Esophagus squamous epithelium (tissue), 5 donors: ENCODE data around the gene SLC25A22. TPM values are rescaled to one million over a fixed set of nuclear protein-coding genes. Genes with fewer than 3 reads are reported as not detected.

Experiments
- DNase-seq: peaks from one replicate; lab custom pipeline; 2025; lab: John Stamatoyannopoulos, UW
- H3K27ac ChIP-seq, 4 donors: fragments of 200-600 bp; sonication (generic); one replicate each; pipeline ENCODE4 v1.5.1; 2016 to 2019; ENCODE audit warnings: mild to moderate bottlenecking in 1 of 4
- H3K27me3 ChIP-seq, 4 donors: fragments of 200-600 bp; sonication (generic); 1 replicate in 3 of 4; 2 replicates in 1 of 4; pipeline versions ENCODE4 v1.5.1 to v1.6.0; 2017 to 2021; ENCODE audit warnings: antibody characterized with exemption in 1 of 4
- H3K36me3 ChIP-seq, 3 donors: fragments of 200-600 bp; sonication (generic); one replicate each; pipeline ENCODE4 v1.5.1; 2016 to 2019
- H3K4me1 ChIP-seq, 3 donors: fragments of 200-600 bp; sonication (generic); one replicate each; pipeline ENCODE4 v1.5.1; 2017 to 2019
- H3K4me3 ChIP-seq, 4 donors: fragments of 200-600 bp; sonication (generic); 1 replicate in 3 of 4; 2 replicates in 1 of 4; pipeline ENCODE4 v1.5.1; 2016 to 2019; ENCODE audit warnings: mild to moderate bottlenecking in 2 of 4, moderate library complexity in 1 of 4
- H3K9me3 ChIP-seq, 3 donors: fragments of 200-600 bp; sonication (generic); one replicate each; pipeline ENCODE4 v1.5.1; 2016 to 2019
- CTCF ChIP-seq, 6 experiments: fragments of 450-650 bp in 4 of 6; fragments of 200-600 bp in 2 of 6; sonication (generic) in 2 of 6; IDR thresholded peaks; one replicate each; pipeline ENCODE4 v1.5.1; 2016 to 2019; ENCODE audit warnings: antibody characterized with exemption in 6 of 6, mild to moderate bottlenecking in 4 of 6, moderate library complexity in 4 of 6
- POLR2A ChIP-seq, 4 donors: fragments of 450-650 bp; IDR thresholded peaks; one replicate each; pipeline ENCODE4 v1.6.1; 2017; ENCODE audit warnings: antibody characterized with exemption in 4 of 4, mild to moderate bottlenecking in 4 of 4, moderate library complexity in 3 of 4
- WGBS, 2 donors: methylation state at CpG; one replicate each; pipeline ENCODE4 v1.1.5; 2018; 5-methylcytosine and 5-hydroxymethylcytosine counted together
- intact Hi-C: fragments of 100-400 bp; cut with DNase I; formaldehyde crosslinking; loops from one replicate; pipeline ENCODE4 v1.15.0; 2022
- total RNA-seq, 4 donors: library from RNA; depleted of rRNA; stranded (reverse); fragments of >200 nt; gene quantifications; one replicate each; pipeline ENCODE4 v1.1.0, GENCODE V29; 2016
- donor health status: DM: yes; HTN: yes; CAD: no.

Gene SLC25A22
- total RNA-seq, 4 donors from 2014 or later = 4.0 to 14.7 (median 9.8) TPM

DNA sequence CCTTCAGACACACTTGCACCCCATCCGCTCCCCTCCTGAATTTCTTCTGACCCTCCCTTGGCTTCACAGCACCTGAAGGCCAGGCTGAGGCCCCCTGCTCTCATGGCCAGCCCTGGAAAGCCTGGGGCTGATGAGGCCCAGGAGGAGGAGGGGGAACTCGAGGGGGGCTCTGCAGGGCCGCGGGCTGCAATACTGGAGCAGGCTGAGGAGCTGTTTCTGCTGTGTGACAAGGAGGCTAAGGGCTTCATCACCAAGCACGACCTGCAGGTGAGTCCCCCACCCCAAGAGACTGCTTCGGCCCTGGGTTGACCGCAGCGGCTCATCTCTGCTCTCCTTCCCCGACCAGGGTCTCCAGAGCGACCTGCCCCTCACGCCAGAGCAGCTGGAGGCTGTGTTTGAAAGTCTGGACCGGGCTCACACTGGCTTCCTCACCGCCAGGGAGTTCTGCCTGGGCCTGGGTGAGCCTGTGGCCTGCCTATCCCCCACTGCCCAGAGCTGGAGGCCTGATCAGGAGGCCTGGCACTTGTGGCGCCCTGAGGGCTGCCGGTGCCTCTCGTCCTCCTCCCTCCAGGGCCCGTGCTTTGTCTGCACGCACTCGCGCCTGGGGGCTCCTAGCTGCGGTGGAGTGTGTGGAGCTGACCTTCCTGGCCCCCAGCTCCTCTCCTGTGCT, 30.6 kb upstream of the SLC25A22 start:
- H3K27me3 ChIP-seq = peaks cover 0 to 88% (median 7%) of the 10 kb centered on the region in 4 donors

DNA sequence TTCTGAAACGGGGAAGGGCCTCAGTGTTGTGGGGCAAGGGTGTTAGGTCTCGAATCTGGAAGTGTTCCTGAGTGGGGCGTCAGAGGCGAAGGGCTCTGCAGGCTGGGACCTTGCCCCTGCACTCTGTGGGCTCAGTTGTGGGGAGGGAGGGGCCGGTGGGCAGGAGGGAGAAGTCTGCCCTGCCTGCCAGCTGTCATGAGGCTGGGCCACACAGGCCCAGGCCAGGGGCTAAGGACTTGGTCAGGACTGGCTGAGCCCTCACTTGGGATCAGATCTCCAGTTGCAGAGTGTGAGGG, 29.8 kb upstream of the SLC25A22 start, which contains the start of gene CRACR2B:
CRACR2B (plus strand) TSS at position 23 of the 296 bp plus-strand sequence. CDS start 689 bp downstream, outside the sequence.
- H3K4me3 ChIP-seq = peak within 1 kb of the TSS; percentile 26 to 63 (median 48)
- no peak for DNase-seq
- H3K27ac ChIP-seq = peak within 1 kb of the TSS; percentile 26 to 80 (median 69)
- H3K27me3 ChIP-seq = peaks cover 0 to 88% (median 7%) of the 10 kb centered on the region in 4 donors
- peaks cover 15 to 33% (median 22%) of the 10 kb centered on the region in 3 donors for H3K36me3 ChIP-seq
- no CpG with 5 or more reads among the region's 5 CpGs for WGBS, 2 donors
- H3K4me1 ChIP-seq = peaks cover 54 to 86% (median 62%) of the 10 kb centered on the region in 3 donors
- no peaks in the 10 kb centered on the region for H3K9me3 ChIP-seq
- intact Hi-C loops = no loop called here
- no peak for TF ChIP-seq POLR2A (IDR thresholded peaks at IDR 0.05)
- TF ChIP-seq CTCF (IDR thresholded peaks at IDR 0.05) = no peak

More for the DNA sequence above, 30.6 kb upstream of the SLC25A22 start:
- TF ChIP-seq CTCF (IDR thresholded peaks at IDR 0.05) (no peak), POLR2A (IDR thresholded peaks at IDR 0.05) (no peak)
- peaks cover 10 to 25% (median 16%) of the 10 kb centered on the region in 3 donors for H3K36me3 ChIP-seq
- peak overlapping the region in 3 of 4 donors; percentile 65 to 80 (median 73) for H3K27ac ChIP-seq
- no peak for DNase-seq
- peak overlapping the region in 2 of 4 donors; percentile 45 to 62 for H3K4me3 ChIP-seq
- 68% methylated on average over 5 of the region's 21 CpGs; no CpG with 5 or more reads in 1 of the 2 donors for WGBS, 2 donors
- intact Hi-C loops = no loop called here
- H3K9me3 ChIP-seq = no peaks in the 10 kb centered on the region
- peaks cover 56 to 92% (median 65%) of the 10 kb centered on the region in 3 donors for H3K4me1 ChIP-seq

- TF ChIP-seq POLR2A (IDR thresholded peaks at IDR 0.05) (peak in 1 of 4 donors; percentile 4), CTCF (IDR thresholded peaks at IDR 0.05) (no peak)
- no peak for DNase-seq
- H3K9me3 ChIP-seq = no peaks in the 10 kb centered on the region
- intact Hi-C loops = no loop called here
- H3K4me1 ChIP-seq = peaks cover 51 to 87% (median 59%) of the 10 kb centered on the region in 3 donors
- WGBS, 2 donors = 12 to 19% methylated on average over 3 to 5 of the region's 66 CpGs
- peak overlapping the region; percentile 26 to 80 (median 69) for H3K27ac ChIP-seq
- peak overlapping the region; percentile 26 to 63 (median 48) for H3K4me3 ChIP-seq
- H3K27me3 ChIP-seq = peaks cover 0 to 85% (median 7%) of the 10 kb centered on the region in 4 donors
- H3K36me3 ChIP-seq = peaks cover 18 to 38% (median 22%) of the 10 kb centered on the region in 3 donors
Measured at GRCh38 chr11:827146-827896, 29.2 kb upstream of the SLC25A22 start.

GRCh38 chr11:826836-827145, 28.7 kb upstream of the SLC25A22 start:
- H3K4me3 ChIP-seq = peak overlapping the region; percentile 26 to 63 (median 48)
- WGBS, 2 donors = 2 to 11% methylated on average over 7 to 8 of the region's 22 CpGs
- intact Hi-C loops = no loop called here
- H3K27me3 ChIP-seq = peaks cover 0 to 80% (median 7%) of the 10 kb centered on the region in 4 donors
- H3K4me1 ChIP-seq = peaks cover 50 to 87% (median 58%) of the 10 kb centered on the region in 3 donors
- peak overlapping the region; percentile 26 to 80 (median 69) for H3K27ac ChIP-seq
- DNase-seq = no peak
- peaks cover 22 to 44% (median 23%) of the 10 kb centered on the region in 3 donors for H3K36me3 ChIP-seq
- no peaks in the 10 kb centered on the region for H3K9me3 ChIP-seq
- TF ChIP-seq CTCF (IDR thresholded peaks at IDR 0.05) = no peak
- TF ChIP-seq POLR2A (IDR thresholded peaks at IDR 0.05) = no peak
